ENCODE results near the gene PANX2.
A peak's percentile ranks its signal among the peaks of the same experiment; 100 is the strongest.

PANX2 gene

DNA sequence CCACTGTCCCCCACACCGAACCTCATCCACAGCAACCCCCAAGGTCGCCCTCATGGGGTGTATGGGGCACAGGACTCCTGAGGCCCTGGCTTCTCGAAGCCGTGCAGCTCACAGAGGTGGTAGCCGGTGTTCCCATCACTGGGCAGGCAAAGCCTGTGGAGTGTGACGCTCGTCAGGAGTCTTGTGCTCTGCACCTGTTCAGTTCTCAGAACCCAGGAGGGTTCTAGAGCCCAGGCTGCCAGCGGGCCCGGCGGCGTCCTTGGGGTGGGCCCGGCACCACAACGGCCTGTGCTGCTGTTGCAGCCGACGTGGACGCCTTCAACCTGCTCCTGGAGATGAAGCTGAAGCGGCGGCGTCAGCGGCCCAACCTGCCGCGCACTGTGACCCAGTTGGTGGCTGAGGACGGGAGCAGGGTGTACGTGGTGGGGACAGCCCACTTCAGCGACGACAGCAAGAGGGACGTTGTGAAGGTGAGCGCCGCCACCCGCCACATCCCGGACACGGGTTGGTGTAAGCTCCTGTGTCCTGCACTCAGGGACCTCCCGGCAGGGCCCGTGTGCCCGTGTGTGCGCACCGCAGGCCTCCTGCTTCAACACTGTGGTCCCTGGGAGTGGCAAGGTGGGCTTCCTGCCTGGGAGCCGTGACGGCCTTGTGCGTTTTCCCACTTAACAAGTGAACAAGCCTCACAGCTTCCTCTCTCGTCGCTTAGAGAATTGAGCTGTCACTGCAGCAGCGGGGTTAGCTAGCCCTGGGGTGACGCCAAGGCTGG, 23.7 kb downstream of the PANX2 start:
- H3K4me1 Mint-ChIP-seq, result peaks cover 10% of the 10 kb centered on the region
- no peaks in the 10 kb centered on the region for H3K9me3 Mint-ChIP-seq
- H3K27me3 Mint-ChIP-seq (ENCODE audit: low read depth), result no peaks in the 10 kb centered on the region

DNA sequence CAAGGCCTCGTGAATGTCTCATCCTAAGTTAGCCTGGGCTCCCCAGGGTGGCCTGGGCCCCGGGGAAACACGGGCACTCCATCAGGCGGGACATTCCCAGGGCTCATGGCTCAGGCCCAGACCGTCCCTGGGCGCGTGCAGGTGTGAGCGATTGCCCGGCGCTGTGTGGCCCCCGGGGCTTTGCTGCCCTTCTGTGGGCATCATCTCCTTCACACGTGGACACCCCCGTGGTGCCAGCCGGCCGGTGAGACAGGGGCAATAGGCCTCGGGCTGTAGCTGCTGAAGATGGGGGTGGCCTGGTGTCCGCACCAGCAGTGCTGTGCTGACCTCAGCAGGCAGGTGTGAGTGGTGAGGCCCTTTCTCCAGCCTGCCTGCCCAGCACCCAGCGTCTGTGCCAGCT, 25.7 kb downstream of the PANX2 start:
- Mint-ChIP-seq H3K9me3 (no peaks in the 10 kb centered on the region), H3K36me3 (ENCODE audit: low read depth) (peaks cover 3% of the 10 kb centered on the region), H3K4me1 (peaks cover 3% of the 10 kb centered on the region), H3K27me3 (ENCODE audit: low read depth) (no peaks in the 10 kb centered on the region), H3K4me3 (no peak overlapping the region), H3K27ac (no peak overlapping the region)
- TF ChIP-seq, protein P1, sequence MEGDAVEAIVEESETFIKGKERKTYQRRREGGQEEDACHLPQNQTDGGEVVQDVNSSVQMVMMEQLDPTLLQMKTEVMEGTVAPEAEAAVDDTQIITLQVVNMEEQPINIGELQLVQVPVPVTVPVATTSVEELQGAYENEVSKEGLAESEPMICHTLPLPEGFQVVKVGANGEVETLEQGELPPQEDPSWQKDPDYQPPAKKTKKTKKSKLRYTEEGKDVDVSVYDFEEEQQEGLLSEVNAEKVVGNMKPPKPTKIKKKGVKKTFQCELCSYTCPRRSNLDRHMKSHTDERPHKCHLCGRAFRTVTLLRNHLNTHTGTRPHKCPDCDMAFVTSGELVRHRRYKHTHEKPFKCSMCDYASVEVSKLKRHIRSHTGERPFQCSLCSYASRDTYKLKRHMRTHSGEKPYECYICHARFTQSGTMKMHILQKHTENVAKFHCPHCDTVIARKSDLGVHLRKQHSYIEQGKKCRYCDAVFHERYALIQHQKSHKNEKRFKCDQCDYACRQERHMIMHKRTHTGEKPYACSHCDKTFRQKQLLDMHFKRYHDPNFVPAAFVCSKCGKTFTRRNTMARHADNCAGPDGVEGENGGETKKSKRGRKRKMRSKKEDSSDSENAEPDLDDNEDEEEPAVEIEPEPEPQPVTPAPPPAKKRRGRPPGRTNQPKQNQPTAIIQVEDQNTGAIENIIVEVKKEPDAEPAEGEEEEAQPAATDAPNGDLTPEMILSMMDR (IDR thresholded peaks at IDR 0.05; ENCODE audit: unreplicated experiment in 3 of 3), result no peak

More for the DNA sequence above, 23.7 kb downstream of the PANX2 start:
- TF ChIP-seq, protein P1 (IDR thresholded peaks at IDR 0.05; ENCODE audit: unreplicated experiment in 3 of 3), result no peak
- Mint-ChIP-seq H3K36me3 (ENCODE audit: low read depth) (peaks cover 5% of the 10 kb centered on the region), H3K4me3 (no peak overlapping the region), H3K27ac (no peak overlapping the region)

DNA sequence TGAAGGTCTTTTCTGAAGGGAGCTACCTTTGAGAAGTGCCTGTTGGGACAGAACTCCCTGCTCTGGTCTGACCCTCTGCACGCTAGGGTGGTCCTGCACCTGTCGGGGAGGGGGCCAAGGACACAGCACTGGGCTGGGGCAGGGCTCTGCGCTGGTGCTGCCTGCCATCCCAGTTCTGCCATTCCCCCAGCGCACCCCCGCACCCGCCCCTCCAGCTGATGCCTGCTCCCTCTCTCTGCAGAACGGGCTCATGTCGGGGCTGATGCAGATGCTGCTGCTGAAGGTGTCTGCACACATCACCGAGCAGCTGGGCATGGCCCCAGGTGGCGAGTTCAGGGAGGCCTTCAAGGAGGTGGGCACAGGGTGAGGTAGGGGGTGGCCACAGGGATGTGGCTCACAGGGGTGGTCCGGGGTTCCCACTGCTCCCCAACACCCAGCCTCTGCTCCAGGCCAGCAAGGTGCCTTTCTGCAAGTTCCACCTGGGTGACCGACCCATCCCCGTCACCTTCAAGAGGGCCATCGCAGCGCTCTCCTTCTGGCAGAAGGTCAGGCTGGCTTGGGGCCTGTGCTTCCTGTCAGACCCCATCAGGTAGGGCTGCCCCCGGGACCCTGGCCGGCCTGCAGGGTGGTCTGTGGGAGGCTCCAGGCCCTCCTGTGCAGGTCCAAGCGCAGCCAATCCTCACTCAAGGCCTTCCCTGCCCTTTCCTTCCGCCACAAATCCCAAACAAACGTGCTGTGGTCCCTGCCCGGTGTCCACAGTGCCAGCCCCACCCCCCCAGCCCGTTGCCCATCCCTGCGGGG, 26.7 kb downstream of the PANX2 start:
- Mint-ChIP-seq H3K9me3 (no peaks in the 10 kb centered on the region), H3K27ac (no peak overlapping the region), H3K36me3 (ENCODE audit: low read depth) (no peaks in the 10 kb centered on the region), H3K27me3 (ENCODE audit: low read depth) (peaks cover 3% of the 10 kb centered on the region), H3K4me1 (peaks cover 4% of the 10 kb centered on the region), H3K4me3 (no peak overlapping the region)
- TF ChIP-seq, protein P1 (IDR thresholded peaks at IDR 0.05; ENCODE audit: unreplicated experiment in 3 of 3), result no peak

DNA sequence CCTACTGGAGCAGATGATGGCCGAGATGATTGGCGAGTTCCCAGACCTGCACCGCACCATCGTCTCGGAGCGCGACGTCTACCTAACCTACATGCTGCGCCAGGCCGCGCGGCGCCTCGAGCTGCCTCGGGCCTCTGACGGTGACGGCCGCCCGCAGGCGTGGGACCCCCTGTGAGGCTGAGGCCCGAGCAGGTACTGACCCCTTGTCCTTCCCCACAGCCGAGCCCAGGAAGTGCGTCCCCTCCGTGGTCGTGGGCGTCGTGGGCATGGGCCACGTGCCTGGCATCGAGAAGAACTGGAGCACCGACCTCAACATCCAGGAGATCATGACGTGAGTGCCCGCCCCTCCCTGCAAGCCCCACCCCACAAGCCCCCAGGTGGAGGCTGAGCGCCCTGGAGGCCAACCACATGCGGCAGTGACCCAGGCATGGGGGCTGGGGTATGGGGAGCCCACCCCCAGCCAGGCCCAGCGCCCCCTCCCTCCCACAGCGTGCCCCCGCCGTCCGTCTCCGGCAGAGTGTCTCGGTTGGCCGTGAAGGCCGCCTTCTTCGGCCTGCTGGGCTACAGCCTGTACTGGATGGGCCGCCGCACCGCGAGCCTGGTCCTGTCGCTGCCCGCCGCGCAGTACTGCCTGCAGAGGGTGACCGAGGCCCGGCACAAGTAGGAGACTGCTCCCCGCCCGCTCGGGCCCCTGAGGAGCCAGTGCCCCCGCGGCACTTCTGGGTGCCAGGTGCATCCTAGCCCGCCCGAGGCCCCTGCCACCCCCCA, 27.5 kb downstream of the PANX2 start:
- TF ChIP-seq, protein P1 (IDR thresholded peaks at IDR 0.05; ENCODE audit: unreplicated experiment in 3 of 3), result no peak
- no peak overlapping the region for H3K27ac Mint-ChIP-seq
- no peaks in the 10 kb centered on the region for H3K9me3 Mint-ChIP-seq
- H3K4me3 Mint-ChIP-seq, result peak overlapping the region; percentile 43 to 59 (median 59)
- peaks cover 4% of the 10 kb centered on the region for H3K36me3 Mint-ChIP-seq (ENCODE audit: low read depth)
- H3K4me1 Mint-ChIP-seq, result peaks cover 9% of the 10 kb centered on the region
- H3K27me3 Mint-ChIP-seq (ENCODE audit: low read depth), result peaks cover 4% of the 10 kb centered on the region

DNA sequence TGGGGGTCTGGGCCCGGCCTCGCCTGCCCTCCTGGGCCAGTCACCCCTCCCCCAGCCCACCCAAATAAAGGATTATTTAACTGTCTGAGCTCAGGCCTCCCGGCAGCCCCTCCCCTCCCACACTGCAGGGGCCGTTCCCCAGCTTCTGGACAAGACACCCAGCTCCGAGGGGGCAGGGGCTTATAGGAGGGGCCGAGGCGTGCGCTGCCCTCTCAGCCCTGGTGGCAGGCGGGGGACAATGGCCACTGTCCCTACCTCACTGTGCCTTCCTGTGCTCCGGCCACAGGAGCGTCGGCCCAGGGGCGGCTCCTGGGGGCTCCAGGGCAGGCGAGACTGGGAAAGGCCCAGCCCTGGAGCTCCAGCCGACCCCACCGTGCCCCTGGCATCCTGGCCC, 28.1 kb downstream of the PANX2 start:
- TF ChIP-seq, protein P1 (IDR thresholded peaks at IDR 0.05; ENCODE audit: unreplicated experiment in 3 of 3), result no peak
- Mint-ChIP-seq H3K27me3 (ENCODE audit: low read depth) (peaks cover 7% of the 10 kb centered on the region), H3K4me1 (peaks cover 9% of the 10 kb centered on the region), H3K27ac (no peak overlapping the region), H3K9me3 (no peaks in the 10 kb centered on the region), H3K4me3 (peak overlapping the region in 1 of 3 experiments; percentile 30), H3K36me3 (ENCODE audit: low read depth) (peaks cover 10% of the 10 kb centered on the region)
